GM12878 (cell line): ENCODE data around the gene ANGPTL4.

Experiments
- EP300 ChIP-seq, 2 experiments: fragments of 150-350 bp in 1 of 2; IDR thresholded peaks; 2 replicates each; pipeline ENCODE4 v1.6.1; 2011 to 2012; ENCODE audit warnings: low read depth in 2 of 2, low read length in 2 of 2, borderline replicate concordance in 1 of 2, improper control_type of control experiment in 1 of 2, inconsistent platforms in 1 of 2; ENCODE audit not compliant: control insufficient read depth in 1 of 2
- HCFC1 ChIP-seq: fragments of 150-350 bp; IDR thresholded peaks from 2 replicates; pipeline ENCODE4 v1.6.1; 2014; ENCODE audit warnings: low read length
- MXI1 ChIP-seq: fragments of 150-350 bp; IDR thresholded peaks from 2 replicates; pipeline ENCODE4 v1.6.1; 2011; ENCODE audit warnings: low read depth, mild to moderate bottlenecking, inconsistent platforms, low read length, improper control_type of control experiment
- POLR2A ChIP-seq: IDR thresholded peaks from 2 replicates; pipeline ENCODE4 v1.6.1; 2011; ENCODE audit warnings: low read depth, mild to moderate bottlenecking, low read length
- RCOR1 ChIP-seq: conservative IDR thresholded peaks from 2 replicates; pipeline ENCODE4 v1.6.1; 2012; ENCODE audit warnings: low read depth, low read length, improper control_type of control experiment
- RFX5 ChIP-seq: IDR thresholded peaks from 2 replicates; pipeline ENCODE4 v1.6.1; 2011; ENCODE audit warnings: low read depth, low read length, improper control_type of control experiment
- TCF3 ChIP-seq: IDR thresholded peaks from 2 replicates; pipeline ENCODE4 v1.6.1; 2012; ENCODE audit warnings: low read depth, mild to moderate bottlenecking, low read length, borderline replicate concordance; ENCODE audit not compliant: insufficient read depth
- YBX1 ChIP-seq: fragments of 450-650 bp; IDR thresholded peaks from 2 replicates; pipeline ENCODE4 v1.6.1; 2016; ENCODE audit warnings: antibody characterized with exemption
- TF ChIP-seq, protein P1 (sequence below), 3 experiments: IDR thresholded peaks in 2 of 3; conservative IDR thresholded peaks in 1 of 3; 2 replicates each; pipeline ENCODE4 v1.5.1; 2011; ENCODE audit warnings: low read depth in 3 of 3, low read length in 3 of 3, mild to moderate bottlenecking in 3 of 3, control low read depth in 2 of 3, moderate library complexity in 2 of 3, inconsistent platforms in 1 of 3, mixed read lengths in 1 of 3; ENCODE audit not compliant: control insufficient read depth in 2 of 3, insufficient read depth in 1 of 3; ENCODE audit errors: extremely low read depth in 1 of 3
- TF ChIP-seq, protein P2 (sequence below): IDR thresholded peaks from 2 replicates; pipeline ENCODE4 v1.6.1; 2012; ENCODE audit warnings: mild to moderate bottlenecking, low read depth, low read length

DNA sequence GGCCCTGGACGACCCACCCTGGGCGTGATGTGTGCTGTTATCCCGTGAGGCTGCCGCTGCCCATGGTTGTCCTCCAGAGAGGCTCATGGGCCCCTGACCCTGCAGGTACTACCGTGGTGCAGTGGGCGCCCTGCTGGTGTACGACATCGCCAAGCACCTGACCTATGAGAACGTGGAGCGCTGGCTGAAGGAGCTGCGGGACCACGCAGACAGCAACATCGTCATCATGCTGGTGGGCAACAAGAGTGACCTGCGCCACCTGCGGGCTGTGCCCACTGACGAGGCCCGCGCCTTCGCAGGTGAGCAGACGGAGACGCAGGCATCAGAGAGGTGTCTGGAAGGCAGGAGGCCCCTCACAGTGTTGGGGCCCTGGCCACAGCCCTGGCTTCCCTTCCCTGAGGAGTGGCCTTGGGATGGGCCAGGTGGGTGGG, 38.0 kb downstream of the ANGPTL4 start:
- TF ChIP-seq RCOR1 = no peak
- no peak for TF ChIP-seq MXI1
- TF ChIP-seq, protein P1, sequence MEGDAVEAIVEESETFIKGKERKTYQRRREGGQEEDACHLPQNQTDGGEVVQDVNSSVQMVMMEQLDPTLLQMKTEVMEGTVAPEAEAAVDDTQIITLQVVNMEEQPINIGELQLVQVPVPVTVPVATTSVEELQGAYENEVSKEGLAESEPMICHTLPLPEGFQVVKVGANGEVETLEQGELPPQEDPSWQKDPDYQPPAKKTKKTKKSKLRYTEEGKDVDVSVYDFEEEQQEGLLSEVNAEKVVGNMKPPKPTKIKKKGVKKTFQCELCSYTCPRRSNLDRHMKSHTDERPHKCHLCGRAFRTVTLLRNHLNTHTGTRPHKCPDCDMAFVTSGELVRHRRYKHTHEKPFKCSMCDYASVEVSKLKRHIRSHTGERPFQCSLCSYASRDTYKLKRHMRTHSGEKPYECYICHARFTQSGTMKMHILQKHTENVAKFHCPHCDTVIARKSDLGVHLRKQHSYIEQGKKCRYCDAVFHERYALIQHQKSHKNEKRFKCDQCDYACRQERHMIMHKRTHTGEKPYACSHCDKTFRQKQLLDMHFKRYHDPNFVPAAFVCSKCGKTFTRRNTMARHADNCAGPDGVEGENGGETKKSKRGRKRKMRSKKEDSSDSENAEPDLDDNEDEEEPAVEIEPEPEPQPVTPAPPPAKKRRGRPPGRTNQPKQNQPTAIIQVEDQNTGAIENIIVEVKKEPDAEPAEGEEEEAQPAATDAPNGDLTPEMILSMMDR (IDR thresholded peaks at IDR 0.05 in 2 of 3, conservative IDR thresholded peaks at IDR 0.05 in 1 of 3; ENCODE audit: control insufficient read depth in 2 of 3, extremely low read depth in 1 of 3, insufficient read depth in 1 of 3, low read depth in 3 of 3, low read length in 3 of 3) = no peak
- no peak for TF ChIP-seq EP300 (IDR thresholded peaks at IDR 0.05; ENCODE audit: borderline replicate concordance in 1 of 2, control insufficient read depth in 1 of 2, low read depth in 2 of 2, low read length in 2 of 2)
- no peak for TF ChIP-seq HCFC1
- no peak for TF ChIP-seq POLR2A
- no peak for TF ChIP-seq YBX1
- TF ChIP-seq TCF3 = no peak
- TF ChIP-seq, protein P2, sequence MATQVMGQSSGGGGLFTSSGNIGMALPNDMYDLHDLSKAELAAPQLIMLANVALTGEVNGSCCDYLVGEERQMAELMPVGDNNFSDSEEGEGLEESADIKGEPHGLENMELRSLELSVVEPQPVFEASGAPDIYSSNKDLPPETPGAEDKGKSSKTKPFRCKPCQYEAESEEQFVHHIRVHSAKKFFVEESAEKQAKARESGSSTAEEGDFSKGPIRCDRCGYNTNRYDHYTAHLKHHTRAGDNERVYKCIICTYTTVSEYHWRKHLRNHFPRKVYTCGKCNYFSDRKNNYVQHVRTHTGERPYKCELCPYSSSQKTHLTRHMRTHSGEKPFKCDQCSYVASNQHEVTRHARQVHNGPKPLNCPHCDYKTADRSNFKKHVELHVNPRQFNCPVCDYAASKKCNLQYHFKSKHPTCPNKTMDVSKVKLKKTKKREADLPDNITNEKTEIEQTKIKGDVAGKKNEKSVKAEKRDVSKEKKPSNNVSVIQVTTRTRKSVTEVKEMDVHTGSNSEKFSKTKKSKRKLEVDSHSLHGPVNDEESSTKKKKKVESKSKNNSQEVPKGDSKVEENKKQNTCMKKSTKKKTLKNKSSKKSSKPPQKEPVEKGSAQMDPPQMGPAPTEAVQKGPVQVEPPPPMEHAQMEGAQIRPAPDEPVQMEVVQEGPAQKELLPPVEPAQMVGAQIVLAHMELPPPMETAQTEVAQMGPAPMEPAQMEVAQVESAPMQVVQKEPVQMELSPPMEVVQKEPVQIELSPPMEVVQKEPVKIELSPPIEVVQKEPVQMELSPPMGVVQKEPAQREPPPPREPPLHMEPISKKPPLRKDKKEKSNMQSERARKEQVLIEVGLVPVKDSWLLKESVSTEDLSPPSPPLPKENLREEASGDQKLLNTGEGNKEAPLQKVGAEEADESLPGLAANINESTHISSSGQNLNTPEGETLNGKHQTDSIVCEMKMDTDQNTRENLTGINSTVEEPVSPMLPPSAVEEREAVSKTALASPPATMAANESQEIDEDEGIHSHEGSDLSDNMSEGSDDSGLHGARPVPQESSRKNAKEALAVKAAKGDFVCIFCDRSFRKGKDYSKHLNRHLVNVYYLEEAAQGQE = no peak
- TF ChIP-seq RFX5 = no peak
